Lung (tissue), 12 donors: ENCODE data around the gene ZNF282. TPM values are rescaled to one million over a fixed set of nuclear protein-coding genes. Genes with fewer than 3 reads are reported as not detected.
"Not testable (repeated sequence)": the region's sequence is repeated elsewhere in the genome, so short reads cannot be mapped to it uniquely, and the experiment has no call there.

Experiments used
- ATAC-seq: fragments of 200-7000 bp; cut with Tn5 transposase; one replicate; pipeline ENCODE4 v1.9.1; 2020; ENCODE audit warnings: moderate number of reproducible peaks; ENCODE audit not compliant: insufficient read depth, low FRiP score
- DNase-seq, 3 donors: peaks; one replicate each; pipeline ENCODE4 v3.0.0-alpha.2; 2013 to 2017
- H3K27ac ChIP-seq, 2 donors: one replicate each; pipeline ENCODE4 v1.5.1; 2013; ENCODE audit warnings: mild to moderate bottlenecking in 2 of 2, moderate library complexity in 2 of 2, control low read depth in 1 of 2, inconsistent platforms in 1 of 2, low read depth in 1 of 2, low read length in 1 of 2
- H3K27me3 ChIP-seq, 3 donors: one replicate each; pipeline ENCODE4 v1.5.1; 2013; ENCODE audit warnings: low read length in 2 of 3; ENCODE audit not compliant: control insufficient read depth in 3 of 3, insufficient read depth in 3 of 3
- H3K36me3 ChIP-seq, 4 donors: one replicate each; pipeline ENCODE4 v1.5.1; 2013; ENCODE audit warnings: low read length in 4 of 4, mild to moderate bottlenecking in 1 of 4, moderate library complexity in 1 of 4; ENCODE audit not compliant: control insufficient read depth in 4 of 4, insufficient read depth in 4 of 4
- H3K4me1 ChIP-seq, 5 donors: one replicate each; pipeline ENCODE4 v1.5.1; 2013; ENCODE audit warnings: low read length in 5 of 5, mild to moderate bottlenecking in 2 of 5, moderate library complexity in 1 of 5; ENCODE audit not compliant: control insufficient read depth in 5 of 5, insufficient read depth in 5 of 5
- H3K4me3 ChIP-seq: one replicate; pipeline ENCODE4 v1.5.1; 2013; ENCODE audit warnings: mild to moderate bottlenecking, control low read depth, moderate library complexity
- H3K9ac ChIP-seq, 2 donors: one replicate each; pipeline ENCODE4 v1.5.1; 2013; ENCODE audit warnings: low read length in 2 of 2, control low read depth in 1 of 2; ENCODE audit not compliant: insufficient read depth in 1 of 2
- H3K9me3 ChIP-seq, 4 donors: one replicate each; pipeline ENCODE4 v1.5.1; 2013; ENCODE audit warnings: low read length in 3 of 4, mild to moderate bottlenecking in 1 of 4, moderate library complexity in 1 of 4; ENCODE audit not compliant: control insufficient read depth in 4 of 4, insufficient read depth in 3 of 4
- WGBS, 2 donors: extraction: QIAGEN DNeasy Blood & Tissue Kit; methylation state at CpG; one replicate each; pipeline ENCODE4 v1.1.7; 2013; 5-methylcytosine and 5-hydroxymethylcytosine counted together
- polyA plus RNA-seq, 2 donors: library from polyadenylated mRNA; stranded (reverse); fragments of 200-250 nt; gene quantifications; one replicate each; pipeline ENCODE4 v1.2.1, GENCODE V29; 2013
- total RNA-seq, 2 donors: library from RNA; depleted of rRNA in 1 of 2; stranded (reverse); fragments of >200 nt in 1 of 2; gene quantifications; one replicate each; pipeline ENCODE4 v1.2.1, GENCODE V29; 2014 to 2021
- TF ChIP-seq, protein P1 (sequence below): IDR thresholded peaks from 2 replicates; pipeline ENCODE4 v1.5.1; 2012; ENCODE audit warnings: mild to moderate bottlenecking; ENCODE audit errors: control extremely low read depth, extremely low read depth
- donor health status: control.
- donor health status: control.
- donor health status: Bipolar disorder and iron deficiency.
- donor health status: healthy.
- donor health status: DM: yes; HTN: yes; CAD: no.

Gene ZNF282
- total and polyA plus RNA-seq, 4 donors = 8.7 to 35.8 (median 17.9) TPM

DNA sequence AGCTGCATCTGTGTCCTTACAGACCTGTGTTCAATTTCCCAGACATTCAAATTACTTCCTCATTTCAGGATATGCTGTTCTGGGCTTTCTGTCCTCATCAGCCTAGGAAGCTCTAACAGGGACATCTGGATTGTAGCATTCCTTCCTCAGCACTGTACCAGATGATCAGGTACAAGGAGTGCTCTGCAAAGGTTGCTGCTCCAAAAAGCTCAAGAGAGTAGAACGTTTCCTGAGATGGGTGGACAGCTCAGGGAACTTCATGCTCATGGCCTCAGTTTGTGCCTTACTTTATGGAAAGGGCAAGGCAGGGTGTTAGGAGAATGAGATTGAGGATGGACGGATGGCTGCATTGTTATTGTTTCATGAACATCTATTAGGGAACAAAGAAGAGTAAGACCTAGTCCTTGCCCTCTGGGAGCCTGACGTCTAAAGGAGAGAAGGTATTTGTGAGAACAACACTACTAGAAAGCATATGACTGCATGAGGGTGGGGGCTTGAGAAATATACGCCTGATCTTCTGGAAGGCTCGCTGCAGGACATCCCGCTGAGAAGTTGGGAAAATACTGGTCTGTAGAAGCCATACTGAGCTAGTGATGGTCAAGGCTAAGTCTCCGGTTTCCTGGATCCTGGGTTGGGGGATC, 33.6 kb downstream of the ZNF282 start:
- Histone ChIP-seq H3K9me3 (no peaks in the 10 kb centered on the region), H3K4me3 (no peak overlapping the region), H3K9ac (no peak overlapping the region), H3K4me1 (no peaks in the 10 kb centered on the region), H3K27me3 (no peaks in the 10 kb centered on the region), H3K36me3 (peaks cover 3 to 19% (median 10%) of the 10 kb centered on the region in 4 donors), H3K27ac (no peak overlapping the region)
- no peak for DNase-seq
- no peak for ATAC-seq
- TF ChIP-seq, protein P1, sequence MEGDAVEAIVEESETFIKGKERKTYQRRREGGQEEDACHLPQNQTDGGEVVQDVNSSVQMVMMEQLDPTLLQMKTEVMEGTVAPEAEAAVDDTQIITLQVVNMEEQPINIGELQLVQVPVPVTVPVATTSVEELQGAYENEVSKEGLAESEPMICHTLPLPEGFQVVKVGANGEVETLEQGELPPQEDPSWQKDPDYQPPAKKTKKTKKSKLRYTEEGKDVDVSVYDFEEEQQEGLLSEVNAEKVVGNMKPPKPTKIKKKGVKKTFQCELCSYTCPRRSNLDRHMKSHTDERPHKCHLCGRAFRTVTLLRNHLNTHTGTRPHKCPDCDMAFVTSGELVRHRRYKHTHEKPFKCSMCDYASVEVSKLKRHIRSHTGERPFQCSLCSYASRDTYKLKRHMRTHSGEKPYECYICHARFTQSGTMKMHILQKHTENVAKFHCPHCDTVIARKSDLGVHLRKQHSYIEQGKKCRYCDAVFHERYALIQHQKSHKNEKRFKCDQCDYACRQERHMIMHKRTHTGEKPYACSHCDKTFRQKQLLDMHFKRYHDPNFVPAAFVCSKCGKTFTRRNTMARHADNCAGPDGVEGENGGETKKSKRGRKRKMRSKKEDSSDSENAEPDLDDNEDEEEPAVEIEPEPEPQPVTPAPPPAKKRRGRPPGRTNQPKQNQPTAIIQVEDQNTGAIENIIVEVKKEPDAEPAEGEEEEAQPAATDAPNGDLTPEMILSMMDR = no peak
- WGBS, 2 donors = 62 to 64% methylated on average over 7 of the region's 7 CpGs

DNA sequence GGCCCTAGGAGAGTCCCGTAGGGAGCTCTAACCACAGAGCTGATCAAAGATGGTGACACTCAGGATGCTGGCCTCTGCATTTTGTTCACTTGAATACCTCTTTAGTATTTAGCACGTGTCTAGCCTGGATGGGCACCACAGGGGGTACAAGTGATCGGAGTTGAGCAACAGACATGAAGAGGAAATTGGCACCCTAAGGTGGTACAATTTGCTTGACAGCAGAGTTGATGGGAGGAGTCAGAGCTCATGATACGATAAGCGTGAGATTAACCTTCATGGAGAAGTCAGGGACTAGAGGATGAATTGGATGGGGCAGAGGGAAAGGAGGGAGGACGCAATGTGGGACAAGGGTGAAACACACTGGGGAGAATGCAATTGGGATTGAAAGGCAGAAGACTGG, 34.2 kb downstream of the ZNF282 start:
- TF ChIP-seq, protein P1 = no peak
- Histone ChIP-seq H3K9me3 (no peaks in the 10 kb centered on the region), H3K36me3 (peaks cover 3 to 13% (median 6%) of the 10 kb centered on the region in 4 donors), H3K4me3 (no peak overlapping the region), H3K27me3 (no peaks in the 10 kb centered on the region), H3K4me1 (no peaks in the 10 kb centered on the region), H3K27ac (no peak overlapping the region), H3K9ac (no peak overlapping the region)
- no peak for ATAC-seq
- no peak for DNase-seq
- WGBS, 2 donors = 63% methylated on average over 6 of the region's 6 CpGs

DNA sequence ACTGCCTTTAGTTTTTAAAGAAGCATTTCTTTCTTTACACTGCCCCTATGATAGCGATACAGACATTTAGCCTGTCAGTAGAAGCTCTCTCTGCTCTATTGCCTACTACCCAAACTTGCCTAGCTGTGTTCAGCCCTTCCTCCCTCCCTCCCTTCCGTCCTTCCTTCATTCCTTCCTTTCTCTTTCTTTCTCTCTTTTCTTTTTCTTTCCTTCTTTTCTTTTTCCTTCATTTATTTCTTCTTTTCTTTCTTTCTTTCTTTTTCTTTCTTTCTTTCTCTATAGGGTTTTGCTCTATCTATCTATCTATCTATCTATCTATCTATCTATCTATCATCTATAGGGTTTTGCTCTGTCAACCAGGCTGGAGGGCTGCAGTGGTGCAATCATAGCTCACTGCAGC, 37.0 kb downstream of the ZNF282 start:
- TF ChIP-seq, protein P1 = no peak
- ATAC-seq = no peak
- DNase-seq = no peak
- Histone ChIP-seq H3K36me3 (no peaks in the 10 kb centered on the region), H3K9ac (no peak overlapping the region), H3K4me1 (no peaks in the 10 kb centered on the region), H3K4me3 (no peak overlapping the region), H3K9me3 (no peaks in the 10 kb centered on the region), H3K27me3 (no peaks in the 10 kb centered on the region), H3K27ac (no peak overlapping the region)
- 74 to 82% methylated on average over 2 of the region's 2 CpGs for WGBS, 2 donors

DNA sequence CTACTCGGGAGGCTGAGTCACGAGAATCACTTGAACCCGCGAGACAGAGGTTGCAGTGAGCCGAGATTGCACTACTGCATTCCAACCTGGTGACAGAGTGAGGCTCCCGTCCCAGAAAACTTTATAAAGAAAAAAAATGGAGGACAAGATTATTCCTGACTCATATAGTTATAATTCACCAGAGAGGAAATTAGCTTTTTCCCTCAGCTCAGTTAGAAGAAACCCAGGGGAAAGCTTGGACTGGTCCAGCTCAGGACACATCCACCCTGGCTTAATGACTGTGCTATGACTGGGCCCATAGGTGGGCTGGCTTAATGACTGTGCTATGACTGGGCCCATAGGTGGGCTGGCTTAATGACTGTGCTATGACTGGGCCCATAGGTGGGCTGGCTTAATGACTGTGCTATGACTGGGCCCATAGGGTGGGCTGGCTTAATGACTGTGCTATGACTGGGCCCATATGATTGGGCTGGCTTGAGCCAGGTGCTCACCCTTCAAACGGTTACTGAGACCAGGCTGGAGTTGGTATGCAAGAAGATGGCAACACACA, 38.4 kb downstream of the ZNF282 start:
- not testable (repeated sequence) for H3K4me3 ChIP-seq, H3K9ac ChIP-seq, H3K27me3 ChIP-seq, DNase-seq, H3K27ac ChIP-seq, H3K4me1 ChIP-seq, H3K9me3 ChIP-seq, ATAC-seq, H3K36me3 ChIP-seq
- WGBS, 2 donors = 68 to 87% methylated on average over 7 of the region's 7 CpGs
